GM12874 (cell line): ENCODE results near the gene PURA.

Experiments used
- TF ChIP-seq, protein P1 (sequence below): IDR thresholded peaks from 2 replicates; pipeline ENCODE4 v1.5.1; 2011; ENCODE audit warnings: low read depth, mild to moderate bottlenecking, control low read depth, low read length, moderate library complexity; ENCODE audit not compliant: insufficient read depth

The PURA gene

DNA sequence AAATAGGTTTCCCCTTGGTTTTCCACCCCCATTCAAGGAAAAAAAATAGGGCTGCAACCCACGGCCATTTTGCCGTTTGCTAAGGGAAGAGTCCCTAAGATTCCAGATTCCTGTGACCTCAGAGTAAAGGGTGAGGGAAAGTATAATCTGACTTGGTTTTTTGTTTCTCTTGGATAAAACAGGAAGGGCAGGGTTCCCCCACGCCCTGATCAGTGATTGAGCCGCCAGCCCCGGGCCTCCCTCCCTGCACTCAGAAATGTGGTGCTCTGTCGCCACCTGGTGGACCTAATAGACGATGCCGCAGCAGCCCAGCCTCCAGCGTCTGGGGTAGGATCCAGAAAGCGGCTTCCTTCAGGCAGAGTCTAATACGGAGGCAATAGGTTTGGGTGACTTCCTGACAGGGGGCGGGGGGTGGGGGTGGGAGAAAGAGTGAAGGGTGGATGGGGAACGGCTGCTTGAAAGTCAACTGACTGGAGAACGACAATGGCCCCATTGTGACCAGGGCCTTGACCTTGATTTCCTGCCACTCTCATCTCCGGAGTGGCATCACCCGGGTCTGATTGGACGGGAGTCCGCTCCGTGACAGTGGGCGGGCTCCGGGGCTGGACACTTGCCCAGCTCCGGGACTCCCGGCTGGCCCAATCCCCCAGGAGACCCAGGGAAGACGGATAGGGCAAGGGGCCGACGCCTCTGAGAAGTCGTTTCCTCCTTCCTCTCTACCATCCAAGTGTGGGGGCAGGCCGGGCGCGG, 43.3 kb downstream of the PURA start:
- TF ChIP-seq, protein P1, sequence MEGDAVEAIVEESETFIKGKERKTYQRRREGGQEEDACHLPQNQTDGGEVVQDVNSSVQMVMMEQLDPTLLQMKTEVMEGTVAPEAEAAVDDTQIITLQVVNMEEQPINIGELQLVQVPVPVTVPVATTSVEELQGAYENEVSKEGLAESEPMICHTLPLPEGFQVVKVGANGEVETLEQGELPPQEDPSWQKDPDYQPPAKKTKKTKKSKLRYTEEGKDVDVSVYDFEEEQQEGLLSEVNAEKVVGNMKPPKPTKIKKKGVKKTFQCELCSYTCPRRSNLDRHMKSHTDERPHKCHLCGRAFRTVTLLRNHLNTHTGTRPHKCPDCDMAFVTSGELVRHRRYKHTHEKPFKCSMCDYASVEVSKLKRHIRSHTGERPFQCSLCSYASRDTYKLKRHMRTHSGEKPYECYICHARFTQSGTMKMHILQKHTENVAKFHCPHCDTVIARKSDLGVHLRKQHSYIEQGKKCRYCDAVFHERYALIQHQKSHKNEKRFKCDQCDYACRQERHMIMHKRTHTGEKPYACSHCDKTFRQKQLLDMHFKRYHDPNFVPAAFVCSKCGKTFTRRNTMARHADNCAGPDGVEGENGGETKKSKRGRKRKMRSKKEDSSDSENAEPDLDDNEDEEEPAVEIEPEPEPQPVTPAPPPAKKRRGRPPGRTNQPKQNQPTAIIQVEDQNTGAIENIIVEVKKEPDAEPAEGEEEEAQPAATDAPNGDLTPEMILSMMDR = peak; percentile 82

DNA sequence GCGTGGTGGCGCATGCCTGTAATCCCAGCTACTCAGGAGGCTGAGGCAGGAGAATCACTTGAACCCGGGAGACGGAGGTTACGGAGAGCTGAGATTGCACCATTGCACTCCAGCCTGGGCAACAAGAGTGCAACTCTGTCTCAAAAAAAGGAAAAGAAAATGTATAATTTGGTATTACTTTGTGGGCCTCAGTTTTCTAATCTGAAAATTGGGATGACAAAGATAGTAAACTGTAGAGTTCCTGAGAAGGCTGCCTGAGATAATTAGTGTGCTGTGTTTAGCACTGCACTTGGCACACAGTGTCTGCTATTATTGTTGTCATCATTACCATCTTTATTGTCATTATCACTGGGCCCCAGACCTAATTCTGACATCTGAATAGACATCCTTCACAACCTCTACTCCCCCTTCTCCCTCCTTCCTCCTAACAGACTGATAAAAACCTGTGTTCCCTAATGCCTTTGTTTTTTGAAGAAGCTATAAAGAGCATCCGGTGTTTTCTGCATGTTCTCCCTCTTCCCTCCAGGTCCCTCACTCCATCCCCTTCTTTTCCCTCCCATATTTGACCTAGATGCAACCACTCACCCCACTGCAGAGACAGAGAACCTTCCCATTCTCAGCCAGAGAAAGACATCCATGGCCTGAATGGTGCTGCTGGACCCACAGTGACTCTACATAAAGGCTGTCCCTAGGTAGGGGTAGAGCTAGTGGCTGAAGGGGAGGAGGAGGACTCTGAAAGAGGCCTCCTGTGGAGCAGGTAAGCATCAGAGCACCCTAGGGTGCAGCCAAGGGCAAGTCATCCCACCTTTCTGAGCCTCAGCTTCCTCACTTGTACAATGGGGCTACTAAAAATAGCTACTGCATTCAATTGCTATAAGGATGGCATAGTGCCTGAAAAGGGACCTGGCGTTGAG, 45.4 kb downstream of the PURA start:
- TF ChIP-seq, protein P1 = no peak

DNA sequence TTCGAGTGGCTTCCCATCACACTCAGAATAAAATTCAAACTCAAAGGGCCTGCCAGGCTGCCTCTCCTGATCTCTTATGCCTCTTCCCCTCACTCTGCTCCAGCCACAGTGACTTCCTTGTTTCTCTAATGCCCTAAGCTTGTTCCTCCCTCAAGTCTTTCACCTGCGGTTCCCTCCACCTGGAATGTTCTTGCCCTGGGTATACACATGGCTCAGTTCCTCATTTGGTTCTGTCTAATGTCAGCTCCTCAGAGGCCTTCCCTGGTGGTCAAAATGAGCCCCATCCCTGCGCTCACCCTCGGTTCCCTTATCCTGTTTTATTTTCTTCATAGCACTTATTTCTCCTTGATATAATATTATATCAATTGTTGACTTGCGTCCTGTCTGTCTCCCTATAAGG, 48.4 kb downstream of the PURA start:
- TF ChIP-seq, protein P1 = no peak

DNA sequence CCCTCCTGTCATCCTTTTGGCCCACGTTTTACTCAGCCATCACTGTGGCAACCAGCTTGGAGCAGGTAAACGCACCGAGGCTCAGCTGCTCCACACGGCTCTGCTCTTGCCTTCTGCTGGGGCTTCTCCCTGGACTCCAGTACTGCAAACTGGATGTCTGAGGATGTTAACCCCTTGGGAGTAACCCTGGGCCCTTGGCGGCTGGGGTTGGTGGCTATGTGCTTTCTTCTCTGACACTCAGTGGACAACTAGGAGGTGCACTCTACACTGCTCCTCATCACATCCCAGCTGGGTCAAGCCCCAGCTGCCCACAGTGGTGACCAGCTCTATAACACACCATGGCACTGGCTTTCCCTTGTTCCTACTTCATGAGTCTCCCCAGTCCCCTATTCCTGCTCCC, 48.9 kb downstream of the PURA start:
- TF ChIP-seq, protein P1 = no peak

DNA sequence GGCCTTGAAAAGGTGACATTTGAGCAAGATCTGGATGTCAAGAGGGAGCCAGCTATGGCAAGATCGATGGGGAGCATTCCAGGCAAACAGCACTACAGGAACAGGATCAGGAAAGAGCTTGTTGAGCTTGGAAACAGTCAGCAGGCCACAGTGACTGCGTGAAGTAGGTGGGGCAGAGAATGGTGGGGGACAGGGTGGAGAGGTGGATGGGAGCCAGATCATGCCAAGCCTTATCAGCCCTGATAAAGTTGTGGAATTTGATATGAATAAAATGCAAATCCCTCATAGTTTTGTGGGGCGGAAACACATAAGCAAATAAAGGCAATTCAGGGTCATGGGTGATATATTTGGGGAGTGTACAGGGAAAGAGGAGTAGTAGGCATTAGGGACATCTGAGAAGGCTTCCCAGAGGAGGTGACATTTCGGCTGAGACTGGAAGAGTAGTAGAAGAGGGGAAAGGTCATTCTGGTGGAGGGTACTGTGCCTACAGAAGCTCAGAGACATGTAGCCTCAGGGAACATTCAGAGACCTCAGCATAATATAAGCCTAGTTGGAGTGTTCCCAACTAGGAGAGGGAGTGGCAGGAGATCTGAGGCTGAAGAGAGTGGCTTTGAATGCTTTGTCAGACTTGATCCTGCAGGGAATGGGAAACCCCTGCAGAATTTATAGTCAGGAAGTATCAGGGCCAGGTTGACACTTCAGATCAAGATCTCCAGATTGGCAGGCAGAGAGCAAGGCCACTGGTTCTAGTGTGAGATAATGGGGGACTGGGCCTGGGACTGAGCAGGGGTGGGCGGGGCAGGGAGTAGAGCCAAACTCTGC, 51.4 kb downstream of the PURA start:
- TF ChIP-seq, protein P1 = no peak

DNA sequence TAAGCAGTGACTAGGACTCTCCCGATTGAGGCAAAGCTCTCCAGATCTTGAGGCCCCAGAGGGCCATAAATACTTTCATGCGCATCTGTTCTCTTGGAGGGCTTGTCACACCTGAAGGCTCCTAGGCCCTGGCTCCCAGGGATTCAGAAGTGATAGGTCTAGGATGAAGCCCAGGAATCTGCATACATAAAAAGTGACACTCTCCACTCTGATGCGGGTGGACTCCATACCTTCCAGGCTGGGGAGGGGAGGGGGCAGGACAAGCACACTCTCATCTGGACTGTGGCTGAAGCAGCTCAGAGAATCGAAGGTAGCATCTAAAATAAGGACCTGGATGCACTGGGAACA, 52.0 kb downstream of the PURA start:
- TF ChIP-seq, protein P1 = no peak

- TF ChIP-seq, protein P1 = no peak
Observed at GRCh38 chr5:140166911-140167310, 53.0 kb downstream of the PURA start.
